ENCODE data around the gene KRTAP10-7. TPM values are rescaled to one million over a fixed set of nuclear protein-coding genes. Genes with fewer than 3 reads are reported as not detected.

The KRTAP10-7 gene
- total and polyA plus RNA-seq, 9 of the 15 experiments (the other 6 are each of a cell fraction or from before 2014, with no cell fraction given), result not detected

DNA sequence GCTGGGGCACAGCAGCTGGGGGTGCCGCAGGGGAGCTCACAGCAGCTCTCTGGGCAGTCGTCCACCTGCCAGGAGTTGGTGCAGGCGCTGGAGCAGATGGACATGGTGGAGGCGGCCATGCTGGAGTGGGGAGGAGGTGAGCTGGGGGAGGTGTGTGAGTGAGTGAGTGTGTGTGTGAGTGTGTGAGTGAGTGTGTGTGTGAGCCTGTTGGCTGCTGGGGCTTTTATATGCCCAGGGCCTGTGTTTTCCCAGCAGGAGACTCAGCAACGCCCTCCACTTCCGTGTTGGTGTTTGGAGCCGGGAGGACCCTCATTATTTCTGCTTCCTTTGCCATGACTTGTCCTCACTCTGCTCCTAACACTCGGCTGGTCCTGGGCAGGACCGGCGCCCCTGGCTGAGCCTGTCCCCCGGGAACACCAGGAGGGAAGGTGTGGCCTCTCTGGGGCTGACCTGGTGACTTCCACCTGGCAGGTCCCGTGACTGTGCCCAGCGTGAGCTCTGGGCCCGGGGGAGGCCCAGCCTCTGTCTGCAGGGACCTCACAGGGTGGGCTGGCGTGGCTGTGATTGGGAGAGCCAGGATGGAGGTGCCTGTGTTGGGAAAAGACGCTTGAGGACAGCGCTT is 48.9 kb upstream of the KRTAP10-7 start, which contains the start of gene KRTAP10-2:
KRTAP10-2 (minus strand) TSS at position 166 of the 622 bp plus-strand sequence; CDS start at position 119, 47 bp downstream.
- FAIRE-seq, result no peak
- no TSS peak for BruUV-seq (replicated peaks)
- Histone ChIP-seq H3K4me3 (no peak within 1 kb of the TSS), H3K27ac (ENCODE audit: extremely low read depth, low read depth, low read length) (no peak within 1 kb of the TSS), H4K20me1 (replicated peaks; ENCODE audit: control insufficient read depth, insufficient read depth, low read length) (no peaks in the 10 kb centered on the region), H2AFZ (ENCODE audit: low read depth, low read length) (no peak within 1 kb of the TSS), H3K4me2 (ENCODE audit: insufficient read depth, low read length) (no peak within 1 kb of the TSS), H3K9me3 (replicated peaks; ENCODE audit: control insufficient read depth, insufficient read depth, low read depth, low read length) (no peaks in the 10 kb centered on the region), H3K9ac (ENCODE audit: insufficient read depth in 1 of 2, low read depth in 2 of 2, low read length in 2 of 2) (no peak within 1 kb of the TSS; a peak in 1 of 4 replicates), H3K27me3 (ENCODE audit: control insufficient read depth in 2 of 2, insufficient read depth in 2 of 2, low read length in 2 of 2) (peaks cover 37 to 60% of the 10 kb centered on the region in 2 experiments), H3K79me2 (ENCODE audit: control insufficient read depth, insufficient read depth, low read length) (no peaks in the 10 kb centered on the region), H3K36me3 (ENCODE audit: control insufficient read depth, insufficient read depth, low read length) (no peaks in the 10 kb centered on the region), H3K4me1 (replicated peaks in 1 of 2; ENCODE audit: control insufficient read depth in 2 of 2, insufficient read depth in 2 of 2, low read length in 2 of 2) (peaks cover 0 to 4% of the 10 kb centered on the region in 2 experiments; a peak in 1 of 5 replicates), H3K9me1 (ENCODE audit: control insufficient read depth, insufficient read depth, low read length) (no peaks in the 10 kb centered on the region)
- no peak for TF ChIP-seq BCLAF1 (IDR thresholded peaks at IDR 0.05; ENCODE audit: borderline replicate concordance in 1 of 2, control insufficient read depth in 1 of 2, low read depth in 2 of 2, low read length in 1 of 2)
- no peak for TF ChIP-seq TFAM (CRISPR knock-in tag; conservative IDR thresholded peaks at IDR 0.05)
- TF ChIP-seq CHD2 (IDR thresholded peaks at IDR 0.05; ENCODE audit: low read depth, low read length), result no peak
- no peak for TF ChIP-seq NFYB (IDR thresholded peaks at IDR 0.05; ENCODE audit: extremely low read depth, insufficient read length)
- TF ChIP-seq, protein P1, sequence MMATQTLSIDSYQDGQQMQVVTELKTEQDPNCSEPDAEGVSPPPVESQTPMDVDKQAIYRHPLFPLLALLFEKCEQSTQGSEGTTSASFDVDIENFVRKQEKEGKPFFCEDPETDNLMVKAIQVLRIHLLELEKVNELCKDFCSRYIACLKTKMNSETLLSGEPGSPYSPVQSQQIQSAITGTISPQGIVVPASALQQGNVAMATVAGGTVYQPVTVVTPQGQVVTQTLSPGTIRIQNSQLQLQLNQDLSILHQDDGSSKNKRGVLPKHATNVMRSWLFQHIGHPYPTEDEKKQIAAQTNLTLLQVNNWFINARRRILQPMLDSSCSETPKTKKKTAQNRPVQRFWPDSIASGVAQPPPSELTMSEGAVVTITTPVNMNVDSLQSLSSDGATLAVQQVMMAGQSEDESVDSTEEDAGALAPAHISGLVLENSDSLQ (IDR thresholded peaks at IDR 0.05), result no peak
- TF ChIP-seq ZBTB1 (CRISPR knock-in tag; IDR thresholded peaks at IDR 0.05; ENCODE audit: borderline replicate concordance, low read depth), result no peak
- DNase-seq (ENCODE audit: extremely low read depth in 1 of 4, low spot score in 3 of 4), result no peak
- POLR2A ChIA-PET, result interaction anchor here (1.1 kb wide), 1 partner anchor 9 kb away, joined by 3 read pairs; no protein-coding TSS in a partner anchor
- in situ Hi-C loops (cut with MboI), result no loop called here
- intact Hi-C loops (cut with micrococcal nuclease), result no loop called here
- CTCF ChIA-PET (ENCODE audit: low intra/inter-chr PET ratio), result no interaction called here
- WGBS (ENCODE audit: insufficient coverage, low coverage, missing lambda C conversion rate), result 3% methylated on average over 14 of the region's 17 CpGs
- ATAC-seq, result no peak; the same call in 2 of the 3 replicates
